Fibroblast of skin of back (primary cell): ENCODE data around the gene KIRREL1.

Source experiments
- DNase-seq: peaks from one replicate; pipeline ENCODE4 v3.0.0-alpha.2; 2013

The KIRREL1 gene

GRCh38 chr1:158007667-158008386 lies 14.4 kb downstream of the KIRREL1 start:
- no peak for DNase-seq

GRCh38 chr1:158008630-158009029 lies 15.2 kb downstream of the KIRREL1 start:
- no peak for DNase-seq

- no peak for DNase-seq
Measured at GRCh38 chr1:158011714-158012113, 18.3 kb downstream of the KIRREL1 start.

GRCh38 chr1:158013840-158014730 lies 20.6 kb downstream of the KIRREL1 start:
- DNase-seq = peak; percentile 58

GRCh38 chr1:158014731-158015320 lies 21.4 kb downstream of the KIRREL1 start:
- DNase-seq = no peak

- DNase-seq = no peak
Measured at GRCh38 chr1:158016651-158017335, 23.3 kb downstream of the KIRREL1 start.

GRCh38 chr1:158017800-158018595 lies 24.6 kb downstream of the KIRREL1 start:
- DNase-seq = peak; percentile 49

- peak; percentile 98 for DNase-seq
Measured at GRCh38 chr1:158019171-158019868, 25.9 kb downstream of the KIRREL1 start.

- peak; percentile 47 for DNase-seq
Measured at GRCh38 chr1:158020259-158020885, 26.9 kb downstream of the KIRREL1 start.

GRCh38 chr1:158020886-158021620 lies 27.6 kb downstream of the KIRREL1 start:
- peak; percentile 66 for DNase-seq

- no peak for DNase-seq
Measured at GRCh38 chr1:158021721-158022120, 28.3 kb downstream of the KIRREL1 start.

- no peak for DNase-seq
Measured at GRCh38 chr1:158022554-158023312, 29.3 kb downstream of the KIRREL1 start.

- peak; percentile 38 for DNase-seq
Measured at GRCh38 chr1:158024737-158025136, 31.3 kb downstream of the KIRREL1 start.

- no peak for DNase-seq
Measured at GRCh38 chr1:158025576-158026230, 32.3 kb downstream of the KIRREL1 start.

GRCh38 chr1:158026651-158027050 lies 33.2 kb downstream of the KIRREL1 start:
- no peak for DNase-seq

- DNase-seq = no peak
Measured at GRCh38 chr1:158027508-158027907, 34.1 kb downstream of the KIRREL1 start.

GRCh38 chr1:158028969-158029368 lies 35.5 kb downstream of the KIRREL1 start:
- DNase-seq = no peak

- DNase-seq = no peak
Measured at GRCh38 chr1:158035014-158035413, 41.6 kb downstream of the KIRREL1 start.
